HepG2 (cell line): ENCODE data around the gene TRDMT1. TPM values are rescaled to one million over a fixed set of nuclear protein-coding genes. Genes with fewer than 3 reads are reported as not detected.

Source experiments
- ATAC-seq: fragments of 200-7000 bp; cut with Tn5 transposase; 3 replicates; pipeline ENCODE4 v1.9.1; 2020; ENCODE audit warnings: mild to moderate bottlenecking, moderate library complexity
- BruUV-seq: library from RNA; stranded (reverse); fragments of 400-500 nt; replicated peaks from 2 replicates; lab custom pipeline; 2021; lab: Mats Ljungman, UMichigan
- CTCF ChIA-PET: fragments of 300-600 bp; formaldehyde crosslinking; extraction: SDS; loops from one replicate; lab custom pipeline; 2021; ENCODE audit warnings: low total read pairs, inconsistent platforms, low intra/inter-chr PET ratio; lab: Yijun Ruan, JAX
- POLR2A ChIA-PET: fragments of 350-600 bp; sonication (Branson Sonifier 250); formaldehyde crosslinking; loops from one replicate; lab custom pipeline; 2020; ENCODE audit warnings: antibody characterized with exemption, inconsistent platforms; lab: Yijun Ruan, JAX
- DNase-seq: peaks from one replicate; pipeline ENCODE4 v3.0.0-alpha.2; 2015; ENCODE audit warnings: low spot score
- FAIRE-seq: peaks from 3 replicates; lab custom pipeline; 2011; peaks lifted over from hg19 to GRCh38; lab: Jason Lieb, UNC
- H2AFZ ChIP-seq: one replicate; pipeline ENCODE4 v1.6.1; 2011; ENCODE audit warnings: low read length, inconsistent platforms
- H3K27ac ChIP-seq: fragments of 300-600 bp; 3 replicates; pipeline ENCODE4 v1.8.0; 2011; ENCODE audit warnings: mixed run types, mild to moderate bottlenecking, mixed read lengths, low read length, inconsistent platforms; ENCODE audit not compliant: insufficient read depth; ENCODE audit errors: extremely low read length
- H3K27me3 ChIP-seq, 2 experiments: fragments of 200-600 bp in 1 of 2; 2 replicates in 1 of 2; 3 replicates in 1 of 2; pipeline versions ENCODE4 v1.6.0 to v1.8.0; 2011; ENCODE audit warnings: low read length in 2 of 2, mild to moderate bottlenecking in 2 of 2, moderate library complexity in 2 of 2, inconsistent platforms in 1 of 2; ENCODE audit not compliant: insufficient read depth in 2 of 2, control insufficient read depth in 1 of 2
- H3K36me3 ChIP-seq, 2 experiments: fragments of 200-600 bp in 1 of 2; replicated peaks in 1 of 2; 2 replicates in 1 of 2; 3 replicates in 1 of 2; pipeline versions ENCODE4 v1.5.1 to v1.8.0; 2011; ENCODE audit warnings: low read length in 2 of 2, inconsistent platforms in 1 of 2; ENCODE audit not compliant: insufficient read depth in 2 of 2, control insufficient read depth in 1 of 2
- H3K4me1 ChIP-seq: 2 replicates; pipeline ENCODE4 v1.5.1; 2012; ENCODE audit warnings: low read length, inconsistent platforms; ENCODE audit not compliant: insufficient read depth
- H3K4me2 ChIP-seq: 2 replicates; pipeline ENCODE4 v1.6.0; 2011; ENCODE audit warnings: low read depth, low read length, inconsistent platforms
- H3K4me3 ChIP-seq, 3 experiments: fragments of 200-600 bp in 1 of 3; sonication (generic), shearing (Covaris generic) in 1 of 3; replicated peaks in 1 of 3; 2 replicates each; pipeline ENCODE4 v1.5.1; 2011 to 2016; ENCODE audit warnings: low read length in 3 of 3, inconsistent platforms in 2 of 3, low read depth in 2 of 3, mild to moderate bottlenecking in 2 of 3, control low read depth in 1 of 3, mixed read lengths in 1 of 3; ENCODE audit not compliant: insufficient read depth in 1 of 3
- H3K79me2 ChIP-seq: one replicate; pipeline ENCODE4 v1.6.1; 2011; ENCODE audit warnings: low read length, inconsistent platforms; ENCODE audit not compliant: insufficient read depth
- H3K9ac ChIP-seq: 2 replicates; pipeline ENCODE4 v1.6.0; 2011; ENCODE audit warnings: mild to moderate bottlenecking, low read depth, low read length, inconsistent platforms; ENCODE audit not compliant: insufficient read depth
- H3K9me3 ChIP-seq: 2 replicates; pipeline ENCODE4 v1.5.1; 2012; ENCODE audit warnings: mild to moderate bottlenecking, low read length
- H4K20me1 ChIP-seq: 2 replicates; pipeline ENCODE4 v1.6.0; 2011; ENCODE audit warnings: inconsistent platforms, mild to moderate bottlenecking, low read length, moderate library complexity; ENCODE audit not compliant: insufficient read depth
- BCL6 ChIP-seq: IDR thresholded peaks from 2 replicates; pipeline ENCODE4 v1.6.1; 2016; ENCODE audit warnings: missing genetic modification reagents, missing compliant biosample characterization
- GATAD2A ChIP-seq: IDR thresholded peaks from 2 replicates; pipeline ENCODE4 v1.6.1; 2016
- NFE2L1 ChIP-seq: sonication (generic); formaldehyde crosslinking; IDR thresholded peaks from 2 replicates; pipeline ENCODE4 v1.4.0; 2020; ENCODE audit warnings: missing genetic modification reagents, mild to moderate bottlenecking, borderline replicate concordance
- RCOR2 ChIP-seq: IDR thresholded peaks from 2 replicates; pipeline ENCODE4 v1.6.1; 2016; ENCODE audit warnings: missing biosample characterization, missing genetic modification reagents
- SOX13 ChIP-seq, 3 experiments: fragments of 450-650 bp in 1 of 3; sonication (generic) in 1 of 3; formaldehyde crosslinking in 1 of 3; IDR thresholded peaks in 2 of 3; conservative IDR thresholded peaks in 1 of 3; 2 replicates each; pipeline versions ENCODE4 v1.5.0 to v1.6.1; 2016 to 2020; ENCODE audit warnings: antibody characterized with exemption in 1 of 3, mild to moderate bottlenecking in 1 of 3, missing compliant biosample characterization in 1 of 3, missing genetic modification reagents in 1 of 3, moderate library complexity in 1 of 3
- ZBTB7B ChIP-seq: sonication (generic); formaldehyde crosslinking; IDR thresholded peaks from 2 replicates; pipeline ENCODE4 v1.4.0; 2020; ENCODE audit warnings: missing genetic modification reagents
- ZNF577 ChIP-seq: sonication (generic); formaldehyde crosslinking; IDR thresholded peaks from 2 replicates; pipeline ENCODE4 v1.4.0; 2020; ENCODE audit warnings: mild to moderate bottlenecking, low read depth, missing genetic modification reagents, borderline replicate concordance
- ZNF720 ChIP-seq: sonication (generic); formaldehyde crosslinking; IDR thresholded peaks from 2 replicates; pipeline ENCODE4 v1.4.0; 2020; ENCODE audit warnings: missing genetic modification reagents
- ZNF776 ChIP-seq: sonication (generic); formaldehyde crosslinking; IDR thresholded peaks from 2 replicates; pipeline ENCODE4 v1.4.0; 2020; ENCODE audit warnings: mild to moderate bottlenecking, missing genetic modification reagents
- whole genome bisulfite sequencing: methylation state at CpG from one replicate; pipeline ENCODE4 v1.1.6; 2017; ENCODE audit warnings: low lambda C conversion rate; 5-methylcytosine and 5-hydroxymethylcytosine counted together
- in situ Hi-C: cut with HindIII; loops from 2 replicates; pipeline ENCODE4 v1.10.0; 2017; ENCODE audit warnings: low pct_unique_long_range_greater_than_20kb; ENCODE audit not compliant: extremely low pct_ligation_motif_present
- intact Hi-C: fragments of 100-400 bp; cut with micrococcal nuclease; formaldehyde crosslinking; loops from one replicate; pipeline ENCODE4 v1.10.0; 2022; ENCODE audit not compliant: unreplicated experiment
- polyA plus RNA-seq, 8 experiments: library from polyadenylated mRNA; depleted of rRNA in 3 of 8; stranded (reverse) in 7 of 8; unstranded in 1 of 8; fragments of >200 nt; fragmentation: Illumina TruSeq in 4 of 8; extraction: Trizol in 4 of 8; gene quantifications; 2 replicates each; pipeline versions ENCODE4 v1.2.1 to v1.2.3, GENCODE V29; 2011 to 2016; ENCODE audit warnings: low read depth in 4 of 8, missing spikeins in 1 of 8, mixed read lengths in 1 of 8; ENCODE audit not compliant: insufficient read depth in 1 of 8
- total RNA-seq, 5 experiments: library from RNA; depleted of rRNA; stranded (reverse); fragments of >200 nt; fragmentation: Illumina TruSeq; extraction: Trizol; gene quantifications; 2 replicates each; pipeline ENCODE4 v1.2.3, GENCODE V29; 2016; ENCODE audit warnings: low read depth in 1 of 5
- TF ChIP-seq, protein P1 (sequence below): sonication (generic); formaldehyde crosslinking; IDR thresholded peaks from 2 replicates; pipeline ENCODE4 v1.5.1; 2020; ENCODE audit warnings: missing genetic modification reagents, mild to moderate bottlenecking, borderline replicate concordance
- TF ChIP-seq, protein P2 (sequence below): sonication (generic); formaldehyde crosslinking; IDR thresholded peaks from 2 replicates; pipeline ENCODE4 v1.5.0; 2020; ENCODE audit warnings: mild to moderate bottlenecking, missing genetic modification reagents
- TF ChIP-seq, protein P3 (sequence below): fragments of 450-650 bp; IDR thresholded peaks from 2 replicates; pipeline ENCODE4 v1.6.1; 2017

Gene TRDMT1
- total and polyA plus RNA-seq, 2 of the 13 experiments (the other 11 are each of a cell fraction or from before 2014, with no cell fraction given) = 2.0 to 3.0 TPM

- TF ChIP-seq, protein P1, sequence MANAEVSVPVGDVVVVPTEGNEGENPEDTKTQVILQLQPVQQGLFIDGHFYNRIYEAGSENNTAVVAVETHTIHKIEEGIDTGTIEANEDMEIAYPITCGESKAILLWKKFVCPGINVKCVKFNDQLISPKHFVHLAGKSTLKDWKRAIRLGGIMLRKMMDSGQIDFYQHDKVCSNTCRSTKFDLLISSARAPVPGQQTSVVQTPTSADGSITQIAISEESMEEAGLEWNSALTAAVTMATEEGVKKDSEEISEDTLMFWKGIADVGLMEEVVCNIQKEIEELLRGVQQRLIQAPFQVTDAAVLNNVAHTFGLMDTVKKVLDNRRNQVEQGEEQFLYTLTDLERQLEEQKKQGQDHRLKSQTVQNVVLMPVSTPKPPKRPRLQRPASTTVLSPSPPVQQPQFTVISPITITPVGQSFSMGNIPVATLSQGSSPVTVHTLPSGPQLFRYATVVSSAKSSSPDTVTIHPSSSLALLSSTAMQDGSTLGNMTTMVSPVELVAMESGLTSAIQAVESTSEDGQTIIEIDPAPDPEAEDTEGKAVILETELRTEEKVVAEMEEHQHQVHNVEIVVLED (CRISPR knock-in tag) = no peak
- TF ChIP-seq SOX13 (IDR thresholded peaks at IDR 0.05) (no peak), SOX13 (CRISPR knock-in tag; conservative IDR thresholded peaks at IDR 0.05 in 1 of 2, IDR thresholded peaks at IDR 0.05 in 1 of 2) (no peak), BCL6 (CRISPR knock-in tag) (no peak), ZNF776 (CRISPR knock-in tag) (no peak), ZBTB7B (no peak), NFE2L1 (no peak)
- TF ChIP-seq, protein P2, sequence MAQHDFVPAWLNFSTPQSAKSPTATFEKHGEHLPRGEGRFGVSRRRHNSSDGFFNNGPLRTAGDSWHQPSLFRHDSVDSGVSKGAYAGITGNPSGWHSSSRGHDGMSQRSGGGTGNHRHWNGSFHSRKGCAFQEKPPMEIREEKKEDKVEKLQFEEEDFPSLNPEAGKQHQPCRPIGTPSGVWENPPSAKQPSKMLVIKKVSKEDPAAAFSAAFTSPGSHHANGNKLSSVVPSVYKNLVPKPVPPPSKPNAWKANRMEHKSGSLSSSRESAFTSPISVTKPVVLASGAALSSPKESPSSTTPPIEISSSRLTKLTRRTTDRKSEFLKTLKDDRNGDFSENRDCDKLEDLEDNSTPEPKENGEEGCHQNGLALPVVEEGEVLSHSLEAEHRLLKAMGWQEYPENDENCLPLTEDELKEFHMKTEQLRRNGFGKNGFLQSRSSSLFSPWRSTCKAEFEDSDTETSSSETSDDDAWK (CRISPR knock-in tag) = no peak
Measured at GRCh38 chr10:17185873-17186272, 15.6 kb downstream of the TRDMT1 start (continued).

DNA sequence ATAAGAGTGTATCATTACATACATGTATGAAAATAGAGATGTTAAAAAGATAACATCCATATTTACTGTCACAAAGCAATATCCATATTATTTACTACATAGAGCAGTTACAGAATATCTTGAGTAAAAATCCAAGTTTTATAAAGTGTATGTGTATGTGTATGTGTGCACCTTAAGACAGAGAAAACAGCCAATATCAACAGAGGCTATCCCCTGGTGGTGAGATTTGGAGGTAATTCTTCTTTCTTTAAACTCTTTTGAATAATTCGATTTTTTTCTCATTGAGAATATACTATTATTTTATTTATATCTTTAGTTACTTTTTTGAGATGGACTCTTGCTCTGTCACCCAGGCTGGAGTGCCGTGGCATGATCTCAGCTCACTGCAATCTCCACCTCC lies 18.4 kb downstream of the TRDMT1 start:
- Histone ChIP-seq H2AFZ (no peak overlapping the region), H3K4me2 (no peak overlapping the region), H3K4me3 (no peak overlapping the region), H3K36me3 (no peaks in the 10 kb centered on the region), H3K27ac (no peak overlapping the region), H4K20me1 (no peaks in the 10 kb centered on the region), H3K79me2 (no peaks in the 10 kb centered on the region), H3K4me1 (no peaks in the 10 kb centered on the region), H3K9ac (no peak overlapping the region), H3K27me3 (no peaks in the 10 kb centered on the region), H3K9me3 (no peaks in the 10 kb centered on the region)
- POLR2A ChIA-PET = no interaction called here
- 31% methylated on average over 2 of the region's 2 CpGs for WGBS
- intact Hi-C loops (no loop called here), in situ Hi-C loops (no loop called here)
- CTCF ChIA-PET = no interaction called here
- no peak for ATAC-seq
- BruUV-seq = no TSS peak
- DNase-seq = no peak
- FAIRE-seq = no peak
- TF ChIP-seq GATAD2A (CRISPR knock-in tag) (no peak), ZNF577 (CRISPR knock-in tag) (no peak), RCOR2 (CRISPR knock-in tag) (no peak), ZNF720 (CRISPR knock-in tag) (no peak)
- TF ChIP-seq, protein P3, sequence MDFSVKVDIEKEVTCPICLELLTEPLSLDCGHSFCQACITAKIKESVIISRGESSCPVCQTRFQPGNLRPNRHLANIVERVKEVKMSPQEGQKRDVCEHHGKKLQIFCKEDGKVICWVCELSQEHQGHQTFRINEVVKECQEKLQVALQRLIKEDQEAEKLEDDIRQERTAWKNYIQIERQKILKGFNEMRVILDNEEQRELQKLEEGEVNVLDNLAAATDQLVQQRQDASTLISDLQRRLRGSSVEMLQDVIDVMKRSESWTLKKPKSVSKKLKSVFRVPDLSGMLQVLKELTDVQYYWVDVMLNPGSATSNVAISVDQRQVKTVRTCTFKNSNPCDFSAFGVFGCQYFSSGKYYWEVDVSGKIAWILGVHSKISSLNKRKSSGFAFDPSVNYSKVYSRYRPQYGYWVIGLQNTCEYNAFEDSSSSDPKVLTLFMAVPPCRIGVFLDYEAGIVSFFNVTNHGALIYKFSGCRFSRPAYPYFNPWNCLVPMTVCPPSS = no peak
